Osteoblast (primary cell): ENCODE measurements around the gene FNBP1. TPM values are rescaled to one million over a fixed set of nuclear protein-coding genes. Genes with fewer than 3 reads are reported as not detected.
A peak's percentile ranks its signal among the peaks of the same experiment; 100 is the strongest.

ENCODE experiments used
- DNase-seq: peaks from one replicate; pipeline ENCODE4 v3.0.0; 2011; ENCODE audit warnings: low spot score, mixed read lengths; ENCODE audit not compliant: insufficient read length; ENCODE audit errors: missing footprints
- H2AFZ ChIP-seq: 2 replicates; pipeline ENCODE4 v1.6.0; 2011; ENCODE audit warnings: mild to moderate bottlenecking, low read length
- H3K27ac ChIP-seq: 2 replicates; pipeline ENCODE4 v1.5.1; 2011; ENCODE audit warnings: mild to moderate bottlenecking, low read depth, low read length, moderate library complexity
- H3K27me3 ChIP-seq: 2 replicates; pipeline ENCODE4 v1.6.0; 2012; ENCODE audit warnings: mild to moderate bottlenecking, control low read depth, inconsistent platforms, low read length, moderate library complexity; ENCODE audit not compliant: insufficient read depth
- H3K36me3 ChIP-seq: 2 replicates; pipeline ENCODE4 v1.5.1; 2011; ENCODE audit warnings: mild to moderate bottlenecking, low read length, control low read depth, moderate library complexity; ENCODE audit not compliant: insufficient read depth
- H3K4me1 ChIP-seq: 2 replicates; pipeline ENCODE4 v1.5.1; 2011; ENCODE audit warnings: mild to moderate bottlenecking, low read length, control low read depth, moderate library complexity; ENCODE audit not compliant: insufficient read depth
- H3K4me2 ChIP-seq: 2 replicates; pipeline ENCODE4 v1.6.0; 2011; ENCODE audit warnings: mild to moderate bottlenecking, low read length; ENCODE audit not compliant: insufficient read depth
- H3K4me3 ChIP-seq: fragments of 200-600 bp; sonication (generic); 3 replicates; pipeline ENCODE4 v1.5.1; 2012; ENCODE audit warnings: mild to moderate bottlenecking, low read length, inconsistent platforms; ENCODE audit not compliant: insufficient read depth
- H3K79me2 ChIP-seq: 2 replicates; pipeline ENCODE4 v1.6.0; 2012; ENCODE audit warnings: mild to moderate bottlenecking, low read length, control low read depth, inconsistent platforms; ENCODE audit not compliant: insufficient read depth
- H3K9me3 ChIP-seq: 2 replicates; pipeline ENCODE4 v1.5.1; 2011; ENCODE audit warnings: low read depth, low read length, control low read depth
- H4K20me1 ChIP-seq: 2 replicates; pipeline ENCODE4 v1.6.0; 2012; ENCODE audit warnings: mild to moderate bottlenecking, low read length, control low read depth; ENCODE audit not compliant: insufficient read depth
- CTCF ChIP-seq: IDR thresholded peaks from 2 replicates; pipeline ENCODE4 v1.5.1; 2011; ENCODE audit warnings: mild to moderate bottlenecking, low read depth, low read length, moderate library complexity; ENCODE audit errors: extremely low read depth
- total RNA-seq: library from RNA; depleted of rRNA; stranded (reverse); fragments of >200 nt; gene quantifications from 2 replicates; pipeline ENCODE4 v1.2.3, GENCODE V29; 2012

FNBP1 gene
- total RNA-seq, 1 donor = 31.8 TPM

GRCh38 chr9:129881547-129882324 lies 161.3 kb downstream of the FNBP1 start:
- H3K36me3 ChIP-seq = peaks cover 13% of the 10 kb centered on the region
- H3K4me2 ChIP-seq = no peak overlapping the region
- no peak overlapping the region for H2AFZ ChIP-seq
- no peaks in the 10 kb centered on the region for H3K79me2 ChIP-seq
- TF ChIP-seq CTCF = no peak
- no peaks in the 10 kb centered on the region for H4K20me1 ChIP-seq
- H3K4me3 ChIP-seq = no peak overlapping the region
- no peaks in the 10 kb centered on the region for H3K27me3 ChIP-seq
- peaks cover 23% of the 10 kb centered on the region for H3K4me1 ChIP-seq
- no peak overlapping the region for H3K27ac ChIP-seq
- no peaks in the 10 kb centered on the region for H3K9me3 ChIP-seq
- peak; percentile 75 for DNase-seq

- no peak overlapping the region for H3K27ac ChIP-seq
- no peak overlapping the region for H3K4me3 ChIP-seq
- H3K36me3 ChIP-seq = peaks cover 19% of the 10 kb centered on the region
- no peaks in the 10 kb centered on the region for H4K20me1 ChIP-seq
- no peaks in the 10 kb centered on the region for H3K27me3 ChIP-seq
- no peak overlapping the region for H3K4me2 ChIP-seq
- no peaks in the 10 kb centered on the region for H3K9me3 ChIP-seq
- TF ChIP-seq CTCF = no peak
- no peaks in the 10 kb centered on the region for H3K79me2 ChIP-seq
- no peak overlapping the region for H2AFZ ChIP-seq
- peak; percentile 63 for DNase-seq
- peaks cover 18% of the 10 kb centered on the region for H3K4me1 ChIP-seq
These were observed 162.1 kb downstream of the FNBP1 start for GRCh38 chr9:129880654-129881546.

- no peaks in the 10 kb centered on the region for H3K27me3 ChIP-seq
- H3K27ac ChIP-seq = no peak overlapping the region
- H3K4me2 ChIP-seq = no peak overlapping the region
- peak; percentile 73 for DNase-seq
- H3K79me2 ChIP-seq = no peaks in the 10 kb centered on the region
- no peak overlapping the region for H3K4me3 ChIP-seq
- H3K36me3 ChIP-seq = peaks cover 27% of the 10 kb centered on the region
- no peak for TF ChIP-seq CTCF
- no peaks in the 10 kb centered on the region for H3K9me3 ChIP-seq
- H3K4me1 ChIP-seq = peaks cover 13% of the 10 kb centered on the region
- H4K20me1 ChIP-seq = peaks cover 3% of the 10 kb centered on the region
- H2AFZ ChIP-seq = no peak overlapping the region
These were observed 162.9 kb downstream of the FNBP1 start for GRCh38 chr9:129879991-129880653.
